Stimulated activated CD4-positive, alpha-beta T cell treated with anti-CD3 and anti-CD28 coated beads, Interleukin-1b, Interleukin-23, amount 100 ng/mL, for 48 hours (primary cell): ENCODE measurements around the gene ACTN1.
A peak's percentile ranks its signal among the peaks of the same experiment; 100 is the strongest.
"Not testable (repeated sequence)": the region's sequence is repeated elsewhere in the genome, so short reads cannot be mapped to it uniquely, and the experiment has no call there.

Experiments
- DNase-seq: peaks from one replicate; pipeline ENCODE4 v3.0.0-alpha.2; 2020

ACTN1 gene

DNA sequence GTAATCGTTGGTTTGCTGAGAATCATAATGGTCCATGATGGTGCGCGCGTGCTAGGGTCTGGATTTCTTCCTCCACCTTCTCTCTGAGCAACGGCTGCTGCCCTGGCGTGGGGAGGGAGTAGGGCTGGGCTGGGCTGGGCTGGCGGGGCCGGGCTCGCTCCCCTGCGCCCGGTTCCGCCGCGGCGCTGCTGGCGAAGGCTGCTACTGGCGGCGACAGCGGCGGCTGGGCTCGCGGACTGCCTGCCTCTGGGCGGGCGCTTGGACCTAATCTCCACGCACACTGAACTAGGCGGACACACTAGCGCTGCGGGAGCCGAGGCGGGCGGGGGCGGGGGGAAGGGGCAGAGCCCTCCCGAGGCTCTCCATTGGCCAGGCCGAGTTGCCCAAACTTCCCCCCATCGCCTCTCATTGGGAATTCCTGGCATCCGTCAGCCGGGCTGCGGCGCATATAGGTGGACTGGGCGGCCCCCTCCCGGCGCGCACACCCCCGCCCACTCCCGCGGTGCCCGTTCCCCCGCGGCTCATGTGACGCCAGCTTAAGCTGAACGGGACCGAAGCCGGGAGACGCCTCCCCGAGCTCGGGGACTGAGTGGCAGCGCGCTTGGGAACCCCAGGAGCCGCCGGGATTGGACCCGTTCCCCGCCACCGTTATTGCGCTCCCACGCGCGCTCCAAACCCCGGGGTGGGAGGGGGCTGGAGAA is at the start of gene ACTN1:
Gene ACTN1 (minus strand): TSS at position 282 of the 701 bp plus-strand sequence. CDS start 246 bp downstream, at position 36.
- peak; percentile 78 for DNase-seq

DNA sequence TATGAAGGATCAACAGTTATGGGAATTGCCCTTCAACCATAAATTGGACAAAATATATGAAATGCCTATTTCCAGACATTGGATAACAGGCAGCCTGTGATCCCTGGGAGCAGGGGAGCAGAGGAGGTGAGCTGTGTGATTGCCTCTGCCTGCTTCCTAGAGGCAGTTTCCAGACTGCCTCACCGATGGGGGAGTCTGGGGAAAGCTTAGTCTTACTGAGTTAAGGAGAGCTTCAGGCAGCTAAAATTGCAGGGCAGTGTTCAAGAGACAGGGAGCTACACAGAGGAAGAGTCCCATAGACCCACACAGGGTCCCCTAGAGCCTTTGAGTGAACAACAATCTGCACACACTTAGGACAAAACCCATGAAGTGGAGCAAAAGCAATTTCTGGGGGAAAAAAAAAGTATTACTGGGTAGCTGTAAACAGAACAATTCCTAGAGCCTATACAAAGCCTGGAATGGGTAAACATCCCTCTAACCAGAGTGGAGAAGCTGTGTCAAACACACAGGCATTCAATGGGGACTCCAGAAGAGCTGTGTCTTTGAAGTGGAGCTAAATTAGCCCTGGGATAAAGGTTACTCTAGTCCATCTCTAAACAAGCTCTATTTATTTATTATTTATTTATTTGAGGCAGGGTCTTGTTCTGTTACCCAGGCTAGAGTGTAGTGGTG is 48.3 kb upstream of the ACTN1 start:
- no peak for DNase-seq

DNA sequence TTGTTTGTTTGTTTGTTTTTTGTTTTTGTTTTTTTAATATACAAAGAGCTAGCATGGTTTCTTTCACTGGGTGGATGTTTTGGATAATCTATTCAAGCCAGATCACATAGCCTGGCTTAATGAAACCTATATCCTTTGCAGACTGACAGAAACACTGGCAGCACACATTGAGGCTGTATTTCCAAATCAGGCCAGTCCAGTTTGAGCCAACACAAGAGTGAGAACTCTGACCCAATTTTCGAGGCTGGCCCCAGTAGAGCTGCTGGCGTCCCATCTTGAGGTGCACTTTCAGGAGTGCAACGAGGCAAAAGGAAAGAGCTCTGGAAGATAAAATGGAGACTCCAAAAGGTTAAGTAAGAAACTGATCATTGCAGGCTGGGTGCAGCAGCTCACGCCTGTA is 43.9 kb upstream of the ACTN1 start:
- DNase-seq = no peak

DNA sequence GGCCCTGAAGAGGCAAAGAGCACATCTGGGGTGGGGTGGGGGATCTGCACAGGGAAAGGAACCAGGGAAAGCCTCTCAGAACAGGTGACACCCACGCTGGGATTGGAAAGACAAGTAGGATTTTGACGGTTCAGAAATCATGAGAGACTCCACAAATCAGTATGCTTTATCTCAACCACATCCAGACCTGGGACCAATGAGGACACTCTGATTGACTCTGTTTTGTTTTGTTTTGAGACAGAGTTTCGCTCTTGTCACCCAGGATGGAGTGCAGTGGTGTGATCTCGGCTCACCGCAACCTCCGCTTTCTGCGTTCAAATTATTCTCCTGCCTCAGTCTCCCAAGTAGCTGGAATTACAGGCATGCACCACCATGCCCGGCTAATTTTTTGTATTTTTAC is 43.0 kb upstream of the ACTN1 start:
- DNase-seq = not testable (repeated sequence)

DNA sequence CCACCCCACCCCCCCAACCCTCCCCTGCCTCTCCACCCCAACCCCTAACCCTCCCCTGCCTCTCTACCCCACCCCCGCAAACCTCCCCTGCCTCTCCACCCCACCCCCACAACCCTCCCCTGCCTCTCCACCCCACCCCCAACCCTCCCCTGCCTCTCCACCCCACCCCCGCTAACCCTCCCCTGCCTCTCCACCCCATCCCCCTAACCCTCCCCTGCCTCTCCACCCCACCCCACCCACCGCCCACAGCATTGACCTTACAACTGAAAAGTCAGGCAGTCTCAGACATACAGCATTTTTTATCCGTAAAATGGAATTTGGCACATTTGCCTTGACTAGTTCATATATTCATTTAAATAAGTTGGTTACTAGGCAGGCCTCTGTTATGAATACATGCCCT is 38.6 kb upstream of the ACTN1 start:
- DNase-seq = no peak

DNA sequence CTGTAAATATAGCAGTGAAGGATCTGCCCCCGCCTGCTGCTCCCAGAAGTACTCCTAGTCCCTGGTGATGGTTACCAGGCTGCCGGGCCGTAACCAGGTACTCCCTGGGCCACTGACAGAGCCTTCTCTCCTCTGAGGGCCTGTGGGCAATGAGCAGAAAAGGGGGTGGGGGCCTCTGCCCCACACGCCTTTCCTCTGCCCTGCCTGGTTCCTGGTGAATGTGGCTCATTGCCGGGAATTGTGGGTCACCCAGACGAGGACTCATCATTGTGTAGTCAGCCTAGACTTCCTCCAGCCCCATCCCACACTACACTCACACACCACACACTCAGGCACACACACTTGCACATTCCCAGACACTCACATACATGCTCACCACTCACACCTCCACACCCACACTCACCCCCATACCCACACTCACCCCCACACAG is 35.7 kb upstream of the ACTN1 start:
- no peak for DNase-seq

DNA sequence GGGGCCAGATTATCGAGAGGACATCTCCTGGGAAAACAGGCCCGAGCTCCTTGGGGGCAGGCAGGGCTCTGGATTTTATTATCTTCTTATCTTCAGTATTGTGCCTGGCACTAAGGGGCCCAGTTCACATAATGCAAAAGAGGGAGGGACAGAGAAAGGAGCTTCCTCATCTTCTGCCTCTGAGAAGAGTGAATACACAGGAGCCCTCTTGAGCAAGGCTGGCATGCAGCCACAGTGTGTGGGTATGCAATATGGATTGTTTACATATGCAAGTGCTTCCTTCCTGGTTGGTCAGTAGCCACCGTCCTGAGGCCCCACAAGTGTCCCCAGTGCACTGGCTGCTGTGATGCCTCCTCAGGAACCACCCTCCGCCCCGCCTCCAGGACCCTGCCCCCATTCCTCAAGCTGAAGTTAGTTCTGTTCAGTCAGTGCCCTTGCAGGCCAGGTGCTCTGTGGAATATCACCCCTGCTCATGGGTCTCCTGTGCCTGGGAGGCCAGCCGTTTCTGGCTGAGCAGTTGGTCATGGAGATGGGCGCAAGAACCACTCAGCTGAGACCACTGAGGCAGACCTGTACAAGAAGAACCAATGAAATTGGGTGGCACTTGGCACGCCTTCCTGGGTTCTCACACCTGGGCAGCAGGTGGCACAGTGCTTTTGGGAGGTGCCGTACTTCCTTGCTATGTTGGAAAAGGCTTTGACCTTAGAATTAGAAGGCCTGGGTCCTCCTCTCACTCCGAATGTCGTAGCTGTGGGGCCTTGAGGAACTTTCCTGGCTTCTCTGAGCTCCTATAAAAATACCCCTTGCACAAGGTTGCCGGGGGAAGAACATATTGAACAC is 35.1 kb upstream of the ACTN1 start:
- no peak for DNase-seq

DNA sequence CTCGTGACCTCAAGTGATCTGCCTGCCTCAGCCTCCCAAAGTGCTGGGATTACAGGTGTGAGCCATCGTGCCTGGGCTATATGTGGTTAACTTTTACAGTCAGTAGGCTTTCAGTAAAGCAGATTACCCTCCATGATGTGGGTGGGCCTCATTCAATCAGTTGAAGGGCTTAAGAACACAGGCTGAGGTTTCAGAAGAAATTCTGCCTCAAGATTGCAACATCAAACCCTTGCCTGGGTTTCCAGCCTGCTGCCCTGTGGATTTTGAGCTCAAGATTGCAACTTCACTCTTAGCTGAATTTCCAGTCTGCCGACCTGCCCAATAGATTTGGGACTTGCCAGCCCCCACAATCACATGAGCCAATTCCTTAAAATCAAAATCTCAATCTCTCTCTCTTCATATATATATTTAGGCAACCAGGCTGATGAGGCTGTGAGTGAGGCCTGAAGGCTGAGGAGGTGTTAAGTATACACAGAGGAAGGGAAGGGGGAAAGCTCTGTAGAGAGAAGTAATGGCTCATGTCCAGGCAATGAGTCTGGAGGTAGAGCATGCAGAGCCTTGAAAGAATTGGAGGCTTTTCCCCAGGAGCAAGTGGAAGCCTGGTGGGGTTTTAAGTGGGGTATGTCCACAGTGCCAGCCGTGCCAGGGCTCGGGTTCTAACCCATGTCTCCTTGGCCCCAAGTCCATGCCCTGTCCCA is 33.3 kb upstream of the ACTN1 start:
- no peak for DNase-seq

DNA sequence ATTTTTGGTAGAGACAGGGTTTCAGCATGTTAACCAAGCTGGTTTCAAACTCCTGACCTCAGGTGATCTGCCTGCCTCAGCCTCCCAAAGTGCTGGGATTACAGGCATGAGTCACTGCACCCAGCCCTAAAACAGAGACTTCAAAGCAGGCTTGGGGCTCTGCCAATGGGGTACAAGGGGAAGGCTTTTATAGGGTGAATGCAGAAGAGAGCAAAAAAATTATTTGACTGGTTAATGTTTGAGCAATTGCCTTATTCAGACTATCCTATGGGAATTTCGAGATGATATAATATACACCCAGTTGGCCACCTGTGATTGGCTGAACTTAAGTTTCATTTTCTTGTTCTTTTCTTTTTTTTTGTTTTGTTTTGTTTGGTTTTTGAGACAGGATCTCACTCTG is 31.5 kb upstream of the ACTN1 start:
- no peak for DNase-seq

DNA sequence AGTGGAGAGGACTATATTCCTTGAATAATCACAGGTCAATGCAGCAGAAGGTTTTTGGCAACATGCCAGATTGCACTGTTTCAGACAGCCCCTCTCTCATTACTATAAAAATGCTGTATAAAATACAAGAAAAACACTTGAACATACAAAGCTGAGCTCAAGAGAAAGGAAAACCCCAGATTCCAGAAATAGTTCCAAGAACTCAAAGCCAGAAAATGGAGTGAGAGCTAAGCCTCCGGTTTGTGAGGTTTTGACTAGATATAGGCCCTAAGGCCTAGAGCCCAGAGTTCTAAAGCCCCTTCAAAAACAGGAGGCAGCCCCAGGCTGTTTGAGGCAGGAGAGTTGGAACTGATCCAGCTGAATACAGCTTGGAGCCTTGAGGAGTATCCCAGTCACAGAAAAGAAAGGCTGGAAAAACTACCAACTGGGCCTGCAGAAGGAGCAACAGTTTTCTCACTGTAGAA is 29.4 kb upstream of the ACTN1 start:
- no peak for DNase-seq

DNA sequence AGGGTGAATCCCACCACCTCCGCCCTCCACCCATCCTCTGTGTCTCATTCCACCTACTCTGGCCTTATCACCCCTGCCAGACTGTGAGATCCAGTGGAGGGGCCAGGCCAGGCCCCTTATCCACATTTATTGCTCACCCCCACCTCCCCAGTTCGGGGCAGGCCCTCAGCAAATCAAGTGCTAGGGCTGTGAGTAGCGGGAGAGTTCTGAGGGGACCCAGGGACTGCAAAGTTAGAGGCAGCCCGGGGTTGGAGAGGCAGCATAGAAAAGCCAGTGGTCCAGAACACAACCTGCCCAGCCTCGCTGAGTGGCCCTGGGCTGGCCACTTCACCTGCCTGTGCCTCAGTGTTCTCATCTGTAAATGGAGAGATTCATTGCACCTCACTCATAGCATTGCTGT is 27.2 kb upstream of the ACTN1 start:
- DNase-seq = no peak

DNA sequence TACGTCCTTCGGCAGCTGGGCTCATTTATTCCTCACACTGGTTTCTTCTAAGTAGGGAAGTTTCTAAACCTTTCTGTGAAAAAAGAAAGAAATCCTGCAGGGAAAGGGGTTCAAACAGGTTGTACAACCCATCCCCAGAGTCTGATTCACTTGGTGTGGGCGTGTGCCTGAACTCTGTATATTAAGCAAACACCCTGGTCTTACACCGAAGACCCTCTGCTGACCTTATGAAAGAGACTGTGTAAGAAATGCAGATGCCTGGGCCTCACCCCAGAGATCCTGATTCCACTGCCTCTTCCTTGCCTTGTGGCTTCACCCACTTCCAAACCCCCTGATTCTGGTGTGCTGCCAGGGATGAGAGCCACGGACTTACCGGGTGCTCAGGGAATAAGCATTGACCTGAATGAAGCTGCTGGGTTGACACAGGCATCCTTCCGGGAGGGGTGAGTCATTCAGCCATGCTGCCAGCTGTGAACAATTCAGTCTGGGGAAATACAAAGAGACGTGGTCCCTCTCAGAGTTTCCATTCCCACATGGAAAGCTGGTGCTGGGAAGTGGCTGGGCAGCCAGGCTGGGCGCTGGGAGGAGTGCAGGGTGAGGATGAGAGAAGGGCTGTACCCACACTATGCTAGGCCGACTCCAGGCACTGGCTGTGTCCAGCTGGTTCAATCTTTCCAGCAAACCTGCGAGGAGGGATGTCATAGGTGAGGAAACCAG is 26.5 kb upstream of the ACTN1 start:
- DNase-seq = no peak

DNA sequence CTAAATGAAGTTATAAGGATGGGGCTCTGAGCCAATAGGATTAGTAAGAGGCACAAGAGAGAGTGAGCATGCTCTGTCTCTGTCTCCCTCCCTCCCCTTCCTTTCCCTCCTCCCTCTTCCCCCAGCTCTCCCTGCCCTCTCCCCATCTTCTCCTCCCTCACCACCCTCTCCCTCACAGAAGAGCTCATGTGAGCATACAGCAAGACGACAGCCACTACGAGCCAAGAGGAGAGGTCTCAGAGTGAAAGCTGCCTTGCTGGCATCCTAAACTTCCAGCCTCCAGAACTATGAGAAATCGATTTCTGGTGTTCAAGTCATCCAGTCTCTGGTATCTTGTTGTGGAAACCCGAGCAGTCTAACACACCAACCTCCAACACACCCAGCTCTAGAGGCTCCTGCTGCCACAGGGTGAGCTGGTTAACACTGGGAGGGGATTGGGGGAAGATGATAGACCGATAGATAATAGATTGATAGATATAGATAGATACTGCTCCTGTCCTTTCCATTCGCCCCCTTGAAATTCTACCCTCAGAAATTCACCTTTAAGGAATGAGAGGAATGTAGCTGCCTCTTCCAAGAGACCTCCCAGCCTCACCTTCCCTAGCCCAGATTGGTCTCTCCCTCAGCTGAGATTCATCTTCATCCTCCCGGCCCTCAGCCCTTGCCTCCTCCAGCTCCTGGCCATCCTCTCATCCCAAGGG is 25.8 kb upstream of the ACTN1 start:
- no peak for DNase-seq

DNA sequence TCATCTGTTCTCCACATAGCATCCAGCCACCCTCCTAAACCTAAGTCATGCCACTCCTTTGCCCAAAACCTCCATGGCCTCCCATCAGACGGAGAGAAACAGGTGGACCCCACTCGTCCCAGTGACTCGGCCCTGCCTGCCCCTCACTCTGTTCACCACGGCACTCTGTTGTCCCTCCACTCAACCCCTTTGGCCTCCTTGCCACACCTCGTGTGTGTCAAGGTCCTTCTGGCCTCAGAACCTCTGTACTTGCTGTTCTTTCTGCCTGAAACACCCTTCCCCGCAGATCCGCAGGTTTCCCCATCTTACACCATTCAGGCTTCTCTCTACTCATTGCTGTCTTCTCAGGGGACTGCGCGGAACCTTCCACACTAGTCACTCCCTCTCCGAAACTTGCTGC is 24.5 kb upstream of the ACTN1 start:
- DNase-seq = no peak

DNA sequence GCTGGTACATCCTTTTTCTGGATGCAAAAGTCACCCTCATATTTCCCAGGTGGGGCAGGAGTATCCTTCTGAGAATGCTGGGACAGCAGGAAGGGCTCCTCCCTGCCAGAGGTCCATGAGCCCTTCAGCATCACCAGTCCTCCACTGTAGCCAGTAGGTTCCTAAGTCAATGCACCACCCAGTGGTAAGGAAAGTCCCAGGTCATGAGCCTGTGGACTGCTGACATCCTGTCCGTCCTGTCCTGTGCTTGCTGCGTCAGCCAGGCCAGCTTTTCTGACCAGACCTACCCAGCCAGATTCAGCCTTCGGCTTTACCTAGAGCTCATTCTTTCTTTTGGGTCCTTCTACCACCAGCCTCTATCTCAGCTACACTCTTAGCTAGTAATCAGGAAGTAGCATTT is 23.0 kb upstream of the ACTN1 start:
- no peak for DNase-seq

DNA sequence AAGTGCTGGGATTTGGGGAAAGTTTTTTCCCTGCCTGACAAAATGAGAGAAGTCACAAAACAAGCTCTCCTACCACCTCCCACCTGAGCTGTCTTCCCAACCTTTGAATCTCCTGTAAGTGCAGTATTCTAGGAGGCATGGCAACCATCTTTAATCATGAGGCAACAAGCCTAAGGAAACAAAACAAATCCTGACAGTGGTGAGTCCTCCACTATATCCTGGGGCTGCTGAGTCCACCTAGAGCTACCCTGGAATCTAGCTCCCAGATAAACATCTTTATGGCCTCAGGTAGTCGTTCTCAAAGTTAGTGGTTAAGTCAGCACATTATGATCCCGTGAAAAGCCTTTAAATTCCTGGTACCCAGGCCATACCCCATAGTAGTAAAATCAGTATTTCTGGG is 22.3 kb upstream of the ACTN1 start:
- no peak for DNase-seq

DNA sequence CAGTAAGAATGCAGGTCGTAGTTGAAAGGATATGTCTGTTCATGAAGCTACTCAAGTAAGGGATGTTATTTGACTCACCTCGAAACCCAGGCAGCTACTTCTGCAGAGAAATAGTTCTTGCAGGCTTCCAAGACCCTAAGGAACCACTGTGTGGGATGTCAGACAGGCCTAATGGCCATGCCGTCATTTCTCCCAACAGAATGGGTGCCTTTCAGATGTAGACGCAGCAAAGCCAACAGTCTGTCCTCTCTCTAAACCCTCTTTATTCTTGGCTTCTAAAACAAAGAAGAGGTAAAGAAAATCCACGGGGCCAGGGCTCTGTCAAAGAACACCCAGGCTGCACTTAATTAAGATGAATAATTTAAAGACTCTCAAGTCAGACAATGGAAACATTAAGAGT is 19.0 kb upstream of the ACTN1 start:
- no peak for DNase-seq

DNA sequence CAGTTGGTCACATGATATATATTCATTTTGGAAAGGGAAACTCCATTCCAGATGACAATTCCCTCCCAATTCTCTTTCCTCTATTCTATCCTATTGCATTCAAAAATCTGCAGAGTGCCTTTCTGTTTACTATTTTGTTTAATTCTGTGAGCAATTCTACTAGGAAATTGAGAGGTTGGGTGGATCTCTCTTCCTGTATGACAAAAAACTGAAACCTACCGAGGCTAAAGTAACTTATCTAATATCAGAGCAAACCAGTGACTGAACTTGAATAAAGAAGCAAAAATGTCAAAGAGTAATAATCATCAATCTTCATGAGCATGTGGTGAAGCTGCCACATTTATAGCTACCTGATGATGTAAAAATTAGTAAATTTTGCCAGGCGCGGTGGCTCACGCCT is 16.6 kb upstream of the ACTN1 start:
- no peak for DNase-seq

DNA sequence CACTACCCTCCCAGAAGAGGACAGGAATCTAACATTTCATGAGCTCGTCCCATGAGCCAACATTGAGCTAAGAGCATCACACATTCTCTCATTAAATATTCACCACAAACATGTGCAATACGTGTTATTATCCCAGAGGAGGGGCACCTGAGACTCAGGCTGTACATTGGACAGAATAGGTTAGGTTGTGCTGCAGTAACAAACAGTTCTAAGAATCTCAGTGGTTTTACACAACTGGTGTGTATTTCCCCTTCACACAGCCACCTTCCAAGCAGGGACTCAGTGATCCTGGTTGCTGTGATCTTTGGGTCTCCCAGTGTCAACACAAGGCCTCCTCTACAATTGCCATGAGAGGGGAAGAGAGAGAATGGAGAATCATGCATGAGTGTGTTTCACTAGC is 15.0 kb upstream of the ACTN1 start:
- DNase-seq = no peak

DNA sequence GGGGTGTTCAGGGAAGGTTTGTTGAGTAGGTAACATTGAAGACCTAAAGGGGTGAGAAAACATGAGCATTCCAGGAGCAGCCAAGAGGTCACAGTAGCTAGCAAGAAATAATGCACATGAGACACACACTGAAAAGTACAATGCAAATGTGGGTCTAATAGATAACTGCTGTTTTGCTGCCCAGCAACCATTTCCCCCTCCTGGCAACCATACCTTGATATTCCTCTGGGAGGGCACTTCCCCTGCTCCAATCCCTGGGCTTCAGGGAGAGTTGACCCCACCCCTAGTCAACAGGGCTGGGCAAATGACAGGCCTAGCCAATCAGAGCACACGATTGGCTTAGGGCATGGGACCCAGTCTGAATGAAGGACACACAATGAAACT is 8.5 kb upstream of the ACTN1 start:
- DNase-seq = no peak

DNA sequence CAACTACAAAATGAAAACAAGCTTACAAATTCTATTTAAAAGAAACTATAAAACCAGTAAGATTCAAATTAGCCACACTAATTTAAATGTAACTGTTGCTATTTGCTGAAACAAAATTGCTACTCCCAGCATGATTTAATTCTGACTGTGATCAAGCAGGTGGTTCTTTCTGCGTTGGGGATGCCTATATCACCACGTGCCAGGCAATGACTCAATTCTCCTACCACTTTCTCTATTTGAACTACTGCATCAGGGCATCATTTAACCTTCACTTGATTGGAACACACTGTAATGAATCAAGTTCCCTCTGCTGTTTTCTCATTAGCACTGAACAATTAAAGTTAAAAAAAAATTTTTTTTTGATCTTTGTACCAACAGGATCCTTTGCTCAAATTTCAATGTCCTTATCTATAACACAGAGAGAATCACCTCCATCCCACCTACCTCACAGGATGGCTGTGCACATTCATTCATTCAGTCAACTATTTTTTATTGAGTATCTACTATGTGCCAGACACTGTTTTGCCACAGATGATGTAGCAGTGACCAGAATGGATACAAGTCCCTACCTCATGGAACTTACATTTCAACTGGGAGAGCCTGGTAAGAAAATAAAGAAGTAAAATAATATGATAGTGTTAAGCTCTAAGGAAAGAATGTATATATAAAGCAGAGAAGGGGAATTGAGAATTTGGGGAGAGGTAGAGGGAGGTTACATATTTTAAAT is 8.0 kb upstream of the ACTN1 start:
- peak; percentile 50 for DNase-seq
